Neural cell (in vitro differentiated cells): ENCODE results near the gene OGFOD3.

ENCODE experiments used
- EP300 ChIP-seq: fragments of 450-650 bp; conservative IDR thresholded peaks from 2 replicates; pipeline ENCODE4 v1.6.1; 2014; ENCODE audit warnings: antibody characterized with exemption, mild to moderate bottlenecking, moderate library complexity; ENCODE audit not compliant: poor library complexity, severe bottlenecking
- POLR2AphosphoS5 ChIP-seq: IDR thresholded peaks from 2 replicates; pipeline ENCODE4 v1.6.1; 2012

DNA sequence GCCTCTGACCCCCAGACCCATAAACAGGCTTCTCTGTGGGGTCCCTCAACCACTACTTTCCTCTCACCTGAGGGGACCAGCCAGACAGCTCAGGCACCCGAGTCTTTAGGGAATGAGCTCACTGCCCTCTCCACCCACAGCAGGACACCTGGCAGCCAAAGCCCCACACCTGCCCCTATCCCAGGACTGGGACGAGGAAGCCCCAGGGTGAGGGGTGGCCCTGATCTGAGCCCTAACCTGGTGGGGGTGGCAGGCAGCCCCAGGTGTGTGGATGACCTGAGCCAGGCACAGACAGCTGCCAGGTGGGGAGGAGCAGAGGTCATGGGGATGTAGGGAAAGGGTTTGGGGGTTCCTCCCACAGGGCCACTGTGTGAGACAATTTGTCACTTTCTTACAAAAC lies 61.0 kb downstream of the OGFOD3 start:
- TF ChIP-seq EP300 (no peak), POLR2AphosphoS5 (no peak)
